ENCODE results near the gene MSH5.

GRCh38 chr6:31806470-31807272, 66.9 kb downstream of the MSH5 start, which contains the start of gene LSM2:
- TF ChIP-seq CTCF (conservative IDR thresholded peaks at IDR 0.05; ENCODE audit: low read length) (peak; percentile 39), EZH2phosphoT487 (IDR thresholded peaks at IDR 0.05; ENCODE audit: borderline replicate concordance) (no peak)

All from Loucy (cell line).